Measurements from ENCODE around the gene PNP.
"Not testable (repeated sequence)": the region's sequence is repeated elsewhere in the genome, so short reads cannot be mapped to it uniquely, and the experiment has no call there.

Gene PNP

DNA sequence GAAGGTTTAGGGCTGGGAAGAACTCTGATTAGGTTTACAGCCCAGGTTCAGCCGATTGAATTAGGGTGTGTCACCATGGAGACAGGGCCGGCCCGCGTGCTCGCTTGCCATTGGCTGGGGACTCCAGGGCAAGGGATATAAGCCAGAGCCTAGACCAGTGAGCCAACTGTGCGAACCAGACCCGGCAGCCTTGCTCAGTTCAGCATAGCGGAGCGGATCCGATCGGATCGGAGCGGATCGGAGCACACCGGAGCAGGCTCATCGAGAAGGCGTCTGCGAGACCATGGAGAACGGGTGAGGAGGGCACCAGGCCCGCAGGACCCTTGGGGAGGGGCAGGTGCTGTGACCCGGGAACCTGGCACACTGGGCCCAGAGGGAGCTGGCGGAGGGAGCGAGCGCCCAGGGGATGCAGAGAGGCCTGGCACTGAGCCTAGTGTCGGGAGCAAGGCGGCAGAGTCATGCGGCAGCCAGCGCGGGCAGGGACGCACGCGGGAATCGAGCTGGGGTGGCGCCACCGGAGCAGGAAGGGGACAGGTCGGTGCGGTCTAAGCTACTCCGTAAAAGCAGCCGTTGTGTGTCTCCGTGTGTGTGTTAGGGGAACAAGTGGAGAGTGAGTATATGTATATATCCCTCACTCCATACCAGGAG, at the start of gene PNP:
TSS of gene PNP (plus strand) at position 165 of the 648 bp plus-strand sequence. CDS start at position 284, 119 bp downstream.
- DNase-seq, result peak; percentile 67

DNA sequence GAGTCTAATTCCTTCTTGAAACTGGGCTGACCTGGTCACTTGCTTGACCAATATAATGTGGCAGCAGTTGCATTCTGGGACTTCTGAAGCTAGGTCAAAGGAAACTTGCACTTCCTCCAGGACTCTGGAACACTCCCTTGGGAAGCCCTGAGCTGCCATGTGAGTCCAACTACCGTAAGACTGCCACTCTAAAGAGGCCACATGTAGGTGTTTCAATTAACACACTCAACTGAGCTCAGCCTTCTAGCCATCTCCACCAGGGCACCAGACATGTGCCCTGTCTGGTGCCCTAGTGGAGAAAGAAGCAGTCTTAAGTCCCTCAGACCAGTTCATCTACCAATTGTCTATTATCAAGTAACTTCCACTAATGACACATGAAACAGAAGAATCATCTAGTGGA, 49.8 kb upstream of the PNP start:
- no peak for DNase-seq

DNA sequence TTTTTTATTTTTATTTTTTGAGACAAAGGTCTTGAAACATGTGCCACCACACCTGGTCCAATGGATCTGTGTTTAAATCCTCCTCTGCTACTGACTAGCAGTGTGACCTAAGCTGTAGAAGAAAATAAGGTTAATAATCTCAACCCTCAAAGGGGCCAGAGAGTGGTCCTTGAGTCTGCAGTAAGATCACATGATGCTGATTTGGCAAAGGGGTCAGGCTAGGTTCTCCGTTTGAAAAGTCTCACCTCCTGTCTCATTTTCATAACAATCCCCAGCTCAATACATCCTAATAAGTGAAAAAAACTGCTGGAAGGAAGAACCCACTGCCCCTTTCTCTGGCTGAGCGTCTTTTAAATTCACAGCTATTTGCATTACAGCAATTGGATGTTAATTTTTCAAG, 47.9 kb upstream of the PNP start:
- DNase-seq, result no peak

DNA sequence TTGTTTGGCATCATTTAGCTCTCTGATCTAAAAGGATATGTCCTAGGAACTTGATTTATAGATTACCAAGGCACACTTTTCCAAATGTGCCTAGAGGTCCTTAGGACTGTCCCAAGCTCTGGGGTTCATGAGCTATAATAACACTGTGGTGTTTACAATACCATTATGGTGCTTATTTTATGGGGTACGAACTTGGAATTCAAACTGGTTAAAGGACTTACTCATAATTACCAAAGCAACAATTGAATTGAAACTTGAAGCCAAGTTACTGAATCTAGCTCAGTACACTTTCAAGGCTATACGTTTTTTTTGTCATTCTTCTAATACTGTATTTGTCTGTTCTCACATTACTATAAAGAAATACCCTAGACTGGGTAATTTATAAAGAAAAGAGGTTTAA, 46.3 kb upstream of the PNP start:
- no peak for DNase-seq

DNA sequence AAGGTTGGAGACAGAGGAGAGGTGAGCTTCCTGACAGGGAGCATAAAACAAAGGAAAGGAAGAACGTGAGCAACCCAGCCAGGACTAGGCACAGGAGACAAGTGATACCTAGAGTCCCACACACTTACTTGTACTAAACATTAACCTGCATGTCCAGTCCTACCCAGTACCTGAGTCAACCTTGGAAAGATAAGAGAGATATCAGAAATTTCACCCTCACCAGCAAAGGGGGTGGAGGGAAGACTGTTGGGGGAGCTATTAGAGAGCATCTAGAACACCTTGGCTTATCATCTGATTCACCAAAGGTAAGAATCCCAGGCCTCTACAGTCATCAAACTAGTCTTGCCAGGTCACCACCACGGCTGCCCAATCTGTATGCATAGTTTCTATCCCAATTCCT, 44.4 kb upstream of the PNP start:
- DNase-seq, result no peak

DNA sequence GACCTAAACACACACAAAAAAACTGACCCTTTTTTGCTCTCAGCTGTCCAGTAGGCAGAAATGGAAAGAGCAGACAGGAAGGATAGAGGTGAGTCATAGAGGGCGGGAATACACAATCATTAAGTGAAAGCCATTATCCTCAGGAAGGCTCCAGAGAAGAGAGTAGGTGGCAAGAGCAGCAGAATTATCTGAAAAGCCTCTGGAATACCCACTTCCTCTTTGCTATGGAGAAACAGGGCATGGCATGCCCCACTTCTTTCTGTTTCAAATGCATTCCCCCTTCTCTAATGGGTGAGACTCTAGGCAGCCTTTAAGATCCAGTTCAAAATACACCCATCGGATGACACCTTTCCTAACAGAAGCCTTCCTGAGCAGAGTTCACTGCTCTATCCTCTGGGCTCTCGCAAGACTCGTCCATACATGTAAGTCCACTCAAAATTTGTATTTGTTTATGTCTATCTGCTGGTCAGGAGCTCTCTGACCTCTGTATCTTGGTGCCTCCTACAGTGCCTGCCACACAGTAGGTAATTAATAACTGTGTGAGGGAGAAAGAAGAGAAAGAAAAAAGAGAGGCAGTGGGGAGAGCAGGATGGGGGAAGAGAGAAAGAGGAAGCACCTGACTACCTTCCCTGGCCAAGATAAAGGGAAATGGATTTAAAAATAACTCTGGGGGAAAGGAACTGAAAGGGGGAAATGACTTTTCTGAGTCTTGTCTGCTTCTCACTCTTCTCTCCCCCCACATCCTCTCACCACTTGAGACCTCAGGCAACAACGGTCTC, 41.8 kb upstream of the PNP start:
- no peak for DNase-seq

DNA sequence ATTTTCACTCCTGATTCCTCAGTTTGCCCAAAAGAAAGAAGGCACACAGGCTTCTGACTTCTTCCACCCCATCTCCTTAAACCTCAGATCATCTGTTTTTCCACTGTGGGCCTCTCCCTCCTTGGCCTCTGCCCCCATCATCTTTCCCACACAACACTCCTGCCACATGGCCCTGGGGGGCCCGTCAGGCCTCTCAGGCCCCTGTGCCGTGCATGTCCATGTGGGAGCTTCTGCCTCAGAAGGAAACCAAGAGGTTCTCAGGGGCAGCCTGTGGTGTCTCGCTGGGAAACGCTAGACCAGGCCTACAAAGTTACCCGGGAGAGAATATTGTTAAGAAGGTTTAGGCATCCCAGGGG, 41.2 kb upstream of the PNP start:
- no peak for DNase-seq

DNA sequence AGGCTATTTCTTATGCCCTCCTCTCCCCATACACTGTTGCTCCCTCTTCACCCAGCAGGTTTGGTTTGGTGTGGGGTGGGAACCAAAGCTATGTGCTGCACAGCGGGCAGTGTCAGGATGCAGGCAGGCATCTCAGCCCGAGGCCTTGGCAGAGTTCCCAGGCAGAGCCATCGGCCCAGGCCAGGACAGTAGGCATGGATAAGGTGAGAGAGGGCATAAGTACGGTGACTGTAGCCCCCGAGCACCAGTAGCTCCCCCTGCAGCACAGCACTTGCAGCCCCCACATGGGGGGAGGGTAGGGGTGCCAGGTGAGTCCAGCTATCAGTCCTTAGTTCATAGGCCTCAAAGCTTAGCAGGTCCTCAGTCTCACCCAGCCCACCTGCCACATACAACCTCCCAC, 40.4 kb upstream of the PNP start:
- no peak for DNase-seq

DNA sequence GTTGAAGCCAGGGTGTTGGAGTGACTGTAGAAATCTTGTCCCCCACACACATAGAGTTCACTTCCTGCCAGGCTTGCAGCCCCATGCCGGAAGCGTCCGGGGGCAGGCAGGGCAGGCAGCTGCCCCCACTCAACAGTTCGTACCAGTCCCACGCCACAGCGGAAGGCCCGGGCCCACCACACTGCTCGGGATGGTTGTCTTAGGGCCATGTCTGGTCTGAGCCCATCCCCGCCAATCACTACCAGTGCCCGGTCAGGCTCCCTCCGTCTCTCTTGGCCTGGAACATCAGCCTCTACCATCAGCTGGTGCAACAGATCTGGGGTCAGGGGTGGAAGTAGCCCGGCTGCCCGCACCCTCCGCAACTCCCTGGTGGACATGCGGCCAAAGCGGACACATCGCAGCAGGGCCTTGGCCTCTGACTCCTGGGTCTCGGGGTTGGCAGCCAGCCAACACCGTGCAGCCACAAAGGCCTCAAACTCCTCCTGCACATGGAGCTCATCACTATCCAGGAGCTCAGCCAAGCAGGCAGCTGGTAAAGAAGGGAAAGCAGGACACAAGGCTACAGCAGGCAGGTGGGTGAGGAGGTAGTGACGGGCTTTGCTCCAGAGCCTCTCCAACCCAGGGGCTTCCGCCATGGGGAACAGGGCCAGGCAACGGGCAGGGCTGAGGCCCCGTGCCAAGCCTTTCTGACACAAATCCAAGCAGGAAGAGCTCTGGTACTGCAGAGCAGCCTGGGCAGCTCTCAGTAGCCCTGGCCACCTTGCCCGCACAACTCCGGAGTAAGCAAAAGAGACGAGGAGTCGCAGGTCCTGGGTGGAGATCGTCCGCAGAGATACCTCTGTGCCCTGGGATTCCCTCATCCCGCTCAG, 39.2 kb upstream of the PNP start:
- DNase-seq, result no peak

DNA sequence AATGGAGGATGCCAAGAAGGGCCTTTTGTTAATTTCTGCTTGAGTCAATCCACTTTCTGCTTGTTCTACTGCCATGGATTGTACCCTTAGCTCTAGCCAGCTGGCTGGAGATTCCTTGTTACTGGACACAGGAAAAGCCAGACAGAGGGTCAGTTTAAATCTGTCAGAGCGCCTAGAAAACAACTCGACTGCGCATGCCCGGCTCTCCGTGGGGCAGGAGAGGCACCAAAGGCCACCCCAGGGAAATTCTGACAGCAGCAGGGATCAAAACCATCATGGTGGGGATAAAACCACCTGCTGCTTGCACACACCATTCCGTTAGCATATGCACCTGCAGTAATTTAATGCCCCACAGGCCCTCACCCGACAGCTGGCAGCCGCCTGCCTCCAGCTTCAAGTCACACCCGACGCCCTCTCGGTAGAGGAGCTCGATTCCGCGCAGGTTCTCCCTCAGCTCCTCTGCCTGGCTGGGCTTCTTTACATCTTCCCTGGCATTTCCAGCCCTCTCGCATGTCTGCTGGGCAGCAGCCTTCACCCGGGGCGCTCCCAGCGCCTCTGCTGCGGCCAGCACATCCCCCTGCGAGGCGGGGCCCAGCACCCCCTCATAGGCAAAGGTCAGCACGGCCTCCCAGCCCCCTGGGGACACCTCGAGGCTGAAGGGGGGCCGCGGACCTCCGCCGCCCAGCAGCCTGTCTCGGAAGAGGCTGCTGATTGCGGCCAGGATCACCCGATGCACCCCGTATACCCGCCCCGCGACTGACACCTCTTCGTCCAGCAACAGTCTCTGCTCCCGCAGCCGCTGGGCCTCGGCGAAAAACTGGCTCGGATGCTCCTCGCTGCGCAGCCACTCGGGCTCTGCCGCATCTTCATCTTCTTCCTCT, 34.3 kb upstream of the PNP start:
- no peak for DNase-seq

DNA sequence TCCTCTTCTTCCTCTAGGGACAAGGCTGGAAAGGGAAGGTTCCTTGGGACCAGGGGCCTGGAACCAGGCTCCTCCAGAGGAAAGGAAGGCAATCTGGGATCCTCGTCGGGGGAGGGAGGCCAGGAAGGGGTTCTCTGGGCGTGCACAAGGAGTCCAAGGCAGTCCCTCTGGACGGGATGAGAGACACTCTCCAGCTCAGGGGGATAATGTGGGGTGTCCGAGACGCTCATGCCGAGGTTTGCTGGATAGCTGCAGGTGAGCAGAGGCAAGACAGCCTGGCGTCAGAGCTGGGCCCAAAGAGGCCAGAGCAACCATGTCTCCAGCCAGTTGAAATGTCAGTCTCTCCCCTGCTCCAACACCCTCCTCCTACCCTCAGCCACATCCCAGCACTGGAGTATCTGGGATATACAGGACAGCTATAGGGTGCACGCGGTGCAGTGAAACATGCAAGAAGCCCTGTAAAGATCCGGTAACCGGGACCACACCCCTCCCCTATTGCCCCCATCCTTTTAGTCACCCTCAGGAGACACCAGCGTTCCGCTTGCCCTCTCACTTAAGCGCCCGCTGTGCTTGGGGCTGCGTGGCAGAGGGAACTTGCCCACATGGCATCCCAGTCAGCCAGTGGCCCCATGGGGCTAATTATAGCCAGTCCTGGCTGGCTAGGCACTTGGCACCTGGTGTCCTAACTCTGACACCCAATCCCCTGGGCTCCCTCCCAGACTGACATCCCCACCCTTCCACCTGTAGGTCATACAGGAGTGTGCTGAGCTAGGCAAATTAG, 33.4 kb upstream of the PNP start, which contains the start of gene KLHL33:
TSS of gene KLHL33 (minus strand) at position 585 of the 781 bp plus-strand sequence. CDS start at position 230, 355 bp downstream.
- DNase-seq, result no peak

DNA sequence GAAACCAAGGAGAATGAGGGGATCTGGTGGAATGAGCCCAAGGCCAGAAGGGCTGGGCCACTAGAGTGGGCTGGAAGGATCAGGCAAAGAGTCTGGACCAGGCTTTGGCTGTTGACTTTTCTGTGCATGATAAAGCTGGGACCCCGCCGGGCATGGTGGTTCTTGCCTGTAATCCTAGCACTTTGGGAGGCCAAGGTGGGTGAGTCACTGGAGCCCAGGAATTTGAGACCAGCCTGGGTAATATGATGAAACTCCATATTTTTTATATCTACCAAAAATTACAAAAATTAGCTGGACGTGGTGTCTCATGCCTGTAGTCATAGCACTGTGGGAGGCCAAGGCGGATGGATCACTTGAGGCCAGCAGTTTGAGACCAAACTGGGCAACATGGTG, 32.8 kb upstream of the PNP start:
- no peak for DNase-seq

DNA sequence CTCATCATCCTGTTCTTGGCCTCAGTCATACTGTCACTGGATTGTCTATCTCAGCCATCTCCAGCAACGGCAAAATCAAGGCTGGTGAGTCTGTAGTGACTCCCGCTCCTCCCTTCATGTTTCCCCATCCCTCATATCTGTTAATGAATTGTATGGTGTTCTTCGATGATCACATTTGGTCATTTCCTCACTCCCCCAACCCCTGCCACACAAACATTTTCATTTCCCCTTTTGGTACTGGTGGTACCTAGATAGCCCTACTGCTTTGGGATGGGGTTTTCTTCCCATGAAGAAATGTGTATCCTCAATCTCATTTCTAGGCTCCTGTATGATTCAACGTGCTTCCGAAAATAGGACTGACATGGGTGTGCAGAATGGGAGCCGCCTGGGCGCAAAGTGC, 30.5 kb upstream of the PNP start:
- DNase-seq, result no peak

DNA sequence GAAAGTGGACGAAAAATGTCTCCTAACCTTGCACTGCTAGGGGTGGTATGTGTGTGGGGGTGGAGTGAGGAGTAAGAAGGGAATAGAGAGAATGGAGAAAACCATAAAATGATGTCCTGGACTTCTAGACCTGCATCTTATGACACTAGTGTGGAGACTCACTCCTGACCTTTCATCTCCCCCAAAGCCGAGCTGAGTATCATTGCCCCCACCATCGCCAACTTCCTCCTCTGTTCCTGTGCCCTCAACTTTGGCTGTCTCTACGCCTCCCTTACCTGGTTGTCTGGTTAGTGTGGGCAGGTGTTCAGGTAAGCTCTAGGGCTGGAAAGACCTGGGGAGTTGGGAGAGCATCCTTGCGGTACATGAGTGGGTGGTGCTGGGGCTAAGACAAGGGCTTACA, 28.7 kb upstream of the PNP start:
- no peak for DNase-seq

DNA sequence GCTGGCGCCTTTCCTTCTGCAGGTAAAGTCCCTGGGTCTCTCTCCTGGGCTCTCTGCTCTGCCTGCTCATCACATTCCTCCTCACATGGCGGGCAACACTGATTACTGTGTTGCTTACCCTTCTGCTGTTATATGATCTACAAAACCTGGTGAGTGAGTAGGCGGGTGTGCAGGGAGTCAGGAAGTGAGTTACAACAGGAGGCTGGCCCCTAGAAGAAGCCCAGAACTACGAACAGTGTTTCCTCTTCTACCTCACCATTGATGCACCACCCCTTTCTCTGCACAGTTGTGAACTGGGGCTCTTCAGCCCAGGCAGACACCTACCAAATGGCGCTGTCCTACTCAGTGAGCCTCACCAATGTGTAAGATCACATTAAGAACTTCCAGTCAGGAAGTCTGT, 28.3 kb upstream of the PNP start:
- DNase-seq, result no peak

DNA sequence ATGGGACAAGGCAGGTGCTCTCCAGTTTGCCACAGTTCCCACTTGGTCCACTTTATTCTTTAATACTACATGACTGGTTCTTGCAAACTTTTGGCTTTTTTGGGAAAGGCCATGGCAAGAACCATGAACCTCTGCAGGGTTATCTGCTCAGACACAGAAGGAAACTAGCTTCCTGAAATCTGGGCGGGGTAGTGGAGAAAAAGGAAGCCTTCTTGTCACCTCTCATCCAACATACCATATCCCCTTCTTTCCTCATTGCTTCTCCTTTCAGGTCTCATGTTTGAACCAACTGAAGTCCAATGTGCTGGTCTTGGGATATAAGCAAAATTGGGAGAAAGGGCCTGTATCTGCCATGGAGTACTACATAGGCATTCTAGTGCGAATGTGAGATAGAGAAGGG, 27.7 kb upstream of the PNP start:
- no peak for DNase-seq

DNA sequence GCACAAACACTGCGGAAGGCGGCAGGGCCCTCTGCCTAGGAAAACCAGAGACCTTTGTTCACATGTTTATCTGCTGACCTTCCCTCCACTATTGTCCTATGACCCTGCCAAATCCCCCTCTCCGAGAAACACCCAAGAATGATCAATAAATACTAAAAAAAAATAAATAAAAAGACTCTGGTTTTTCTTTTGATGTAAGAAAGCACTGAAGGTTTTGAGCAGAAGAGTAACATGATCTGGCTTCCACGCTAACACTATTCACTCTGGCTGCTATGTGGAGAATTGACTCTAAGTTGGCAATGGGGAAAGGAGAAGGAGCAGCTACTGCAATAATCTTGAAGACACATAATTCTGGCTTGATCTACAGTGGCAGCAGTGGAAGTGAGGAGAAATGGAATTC, 25.6 kb upstream of the PNP start:
- not testable (repeated sequence) for DNase-seq

DNA sequence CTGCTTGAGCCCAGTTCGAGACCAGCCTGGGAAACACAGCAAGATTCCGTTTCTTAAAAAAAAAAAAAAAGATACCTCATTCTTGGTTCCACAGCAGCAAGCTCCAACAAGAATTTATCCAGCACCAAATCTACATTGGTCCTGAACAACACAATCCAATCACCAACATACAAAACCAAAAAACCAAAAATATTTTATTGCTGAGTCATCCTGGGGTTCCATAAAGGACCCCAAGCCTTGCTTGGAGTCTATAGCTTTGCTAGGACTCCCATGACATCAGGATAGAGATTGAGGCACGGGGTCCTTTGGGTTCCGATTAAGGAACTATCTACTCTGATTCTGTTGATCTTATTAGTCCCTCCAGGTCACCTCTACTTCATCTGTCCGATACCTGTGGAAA, 22.3 kb upstream of the PNP start:
- DNase-seq, result no peak

DNA sequence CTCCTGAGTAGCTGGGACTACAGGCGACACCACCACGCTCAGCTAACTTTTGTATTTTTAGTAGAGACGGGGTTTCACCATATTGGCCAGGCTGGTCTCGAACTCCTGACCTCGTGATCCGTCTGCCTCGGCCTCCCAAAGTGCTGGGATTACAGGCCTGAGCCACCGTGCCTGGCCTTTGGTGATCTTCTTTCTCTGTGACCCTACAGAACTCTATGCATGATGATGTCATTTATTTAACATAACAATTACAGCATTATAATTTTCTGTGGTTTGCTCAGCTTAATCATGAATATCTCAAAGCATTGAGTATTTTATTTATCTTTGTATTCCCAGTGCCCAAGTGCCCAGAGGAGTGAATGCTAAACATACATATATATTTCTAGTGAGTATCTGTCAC, 16.4 kb upstream of the PNP start:
- DNase-seq, result not testable (repeated sequence)

DNA sequence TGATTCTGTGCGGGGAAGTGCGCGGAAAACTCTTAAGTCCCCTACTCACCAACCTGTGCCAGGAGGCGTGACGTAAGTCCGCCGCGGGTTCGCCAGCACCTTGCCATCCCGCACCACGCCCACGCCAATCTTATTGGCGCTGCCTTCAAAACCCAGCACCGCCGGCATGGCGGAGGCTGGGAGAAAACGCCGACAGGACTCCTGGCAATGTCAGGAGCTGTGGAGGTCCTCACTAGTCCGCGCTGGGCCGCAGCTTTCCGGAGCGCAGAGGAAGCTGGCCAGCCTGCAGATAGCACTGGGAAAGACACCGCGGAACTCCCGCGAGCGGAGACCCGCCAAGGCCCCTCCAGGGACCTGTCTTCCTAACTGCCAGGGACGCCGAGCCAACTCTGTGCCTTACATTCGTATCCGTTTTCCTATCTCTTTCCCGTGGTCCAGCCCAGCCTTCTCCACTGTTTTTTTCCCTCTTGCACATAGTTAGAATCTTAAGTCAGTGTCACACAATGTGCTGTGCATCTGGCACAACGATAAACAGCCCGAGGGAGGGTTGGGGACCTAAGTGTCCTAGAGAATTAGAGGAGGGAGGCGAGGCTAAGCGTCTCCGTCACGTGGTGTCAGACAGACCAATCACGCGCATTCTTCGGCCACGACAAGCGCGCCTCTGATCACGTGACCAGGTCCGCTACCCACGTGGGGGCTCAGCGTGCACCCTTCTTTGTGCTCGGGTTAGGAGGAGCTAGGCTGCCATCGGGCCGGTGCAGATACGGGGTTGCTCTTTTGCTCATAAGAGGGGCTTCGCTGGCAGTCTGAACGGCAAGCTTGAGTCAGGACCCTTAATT, 14.5 kb upstream of the PNP start, which contains the start of the genes APEX1 and OSGEP:
TSS of gene APEX1 (plus strand) at position 711 of the 839 bp plus-strand sequence. CDS start 420 bp downstream, outside the sequence.
TSS of gene OSGEP (minus strand) at position 297 of the 839 bp plus-strand sequence. CDS start at position 168, 129 bp downstream.
- peak; percentile 96 for DNase-seq

Data from NCI-H187 treated with DMSO at 0.1 percent for 48 hours (cell line).